ENCODE measurements around the gene RPL22L1.

Gene RPL22L1

GRCh38 chr3:170815936-170816335 is 54.1 kb downstream of the RPL22L1 start:
- Histone ChIP-seq H3K36me3 (replicated peaks) (no peaks in the 10 kb centered on the region), H3K27ac (no peak overlapping the region), H3K27me3 (replicated peaks) (no peaks in the 10 kb centered on the region), H3K4me3 (ENCODE audit: low read depth, low read length) (no peak overlapping the region)
- no peak for DNase-seq
- TF ChIP-seq, protein P1, sequence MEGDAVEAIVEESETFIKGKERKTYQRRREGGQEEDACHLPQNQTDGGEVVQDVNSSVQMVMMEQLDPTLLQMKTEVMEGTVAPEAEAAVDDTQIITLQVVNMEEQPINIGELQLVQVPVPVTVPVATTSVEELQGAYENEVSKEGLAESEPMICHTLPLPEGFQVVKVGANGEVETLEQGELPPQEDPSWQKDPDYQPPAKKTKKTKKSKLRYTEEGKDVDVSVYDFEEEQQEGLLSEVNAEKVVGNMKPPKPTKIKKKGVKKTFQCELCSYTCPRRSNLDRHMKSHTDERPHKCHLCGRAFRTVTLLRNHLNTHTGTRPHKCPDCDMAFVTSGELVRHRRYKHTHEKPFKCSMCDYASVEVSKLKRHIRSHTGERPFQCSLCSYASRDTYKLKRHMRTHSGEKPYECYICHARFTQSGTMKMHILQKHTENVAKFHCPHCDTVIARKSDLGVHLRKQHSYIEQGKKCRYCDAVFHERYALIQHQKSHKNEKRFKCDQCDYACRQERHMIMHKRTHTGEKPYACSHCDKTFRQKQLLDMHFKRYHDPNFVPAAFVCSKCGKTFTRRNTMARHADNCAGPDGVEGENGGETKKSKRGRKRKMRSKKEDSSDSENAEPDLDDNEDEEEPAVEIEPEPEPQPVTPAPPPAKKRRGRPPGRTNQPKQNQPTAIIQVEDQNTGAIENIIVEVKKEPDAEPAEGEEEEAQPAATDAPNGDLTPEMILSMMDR (IDR thresholded peaks at IDR 0.05; ENCODE audit: low read depth, low read length, missing control alignments), result no peak
- in situ Hi-C loops (cut with HindIII; ENCODE audit: low pct_ligation_motif_present, low sequenced_read_pairs), result loop anchor here (25.0 kb wide), 1 partner anchor 379 kb away; no protein-coding TSS in a partner anchor

- Histone ChIP-seq H3K27ac (no peak overlapping the region), H3K4me3 (ENCODE audit: low read depth, low read length) (no peak overlapping the region), H3K27me3 (replicated peaks) (no peaks in the 10 kb centered on the region), H3K36me3 (replicated peaks) (no peaks in the 10 kb centered on the region)
- peak; percentile 6 for DNase-seq
- TF ChIP-seq, protein P1 (IDR thresholded peaks at IDR 0.05; ENCODE audit: low read depth, low read length, missing control alignments), result no peak
- in situ Hi-C loops (cut with HindIII; ENCODE audit: low pct_ligation_motif_present, low sequenced_read_pairs), result loop anchor here (25.0 kb wide), 1 partner anchor 378 kb away; no protein-coding TSS in a partner anchor
Measured at GRCh38 chr3:170815340-170815739, 54.7 kb downstream of the RPL22L1 start.

All from brain microvascular endothelial cell (primary cell).